ENCODE data around the gene KLF4. TPM values are rescaled to one million over a fixed set of nuclear protein-coding genes. Genes with fewer than 3 reads are reported as not detected.

The KLF4 gene
- polyA plus RNA-seq, 1 of the 3 experiments (the other 2 are of a cell fraction) = 7.2 TPM

- Histone ChIP-seq H3F3A (replicated peaks; ENCODE audit: insufficient read depth) (no peaks in the 10 kb centered on the region), H3K4me2 (no peak overlapping the region), H4K20me1 (ENCODE audit: insufficient read depth) (no peaks in the 10 kb centered on the region), H3K4me3 (ENCODE audit: low read depth in 2 of 2, low read length in 1 of 2) (no peak overlapping the region), H3K36me3 (replicated peaks in 1 of 2; ENCODE audit: control insufficient read depth in 1 of 2, insufficient read depth in 2 of 2, low read length in 1 of 2) (no peaks in the 10 kb centered on the region), H2AFZ (ENCODE audit: low read depth) (no peak overlapping the region), H3K9me2 (no peaks in the 10 kb centered on the region), H3K9ac (no peak overlapping the region), H3K9me3 (no peaks in the 10 kb centered on the region), H3K4me1 (ENCODE audit: control insufficient read depth in 1 of 2, insufficient read depth in 2 of 2, low read depth in 1 of 2, low read length in 1 of 2) (no peaks in the 10 kb centered on the region), H3K27me3 (ENCODE audit: insufficient read depth) (no peaks in the 10 kb centered on the region; the same call in 1 of the 2 replicates), H3K27ac (ENCODE audit: low read depth in 2 of 2, low read length in 1 of 2) (no peak overlapping the region), H3K79me2 (ENCODE audit: insufficient read depth) (no peaks in the 10 kb centered on the region)
- DNase-seq = no peak
- WGBS (ENCODE audit: low lambda C conversion rate) = 84% methylated on average over 13 of the region's 14 CpGs
- ChIA-PET CTCF (no interaction called here), POLR2A (no interaction called here)
- no peak for TF ChIP-seq ELF1 (IDR thresholded peaks at IDR 0.05)
- TF ChIP-seq EP300 (IDR thresholded peaks at IDR 0.05; ENCODE audit: borderline replicate concordance in 1 of 2, low read depth in 1 of 2, low read length in 1 of 2) = no peak
- TF ChIP-seq RFX5 (IDR thresholded peaks at IDR 0.05; ENCODE audit: low read length) = no peak
- TF ChIP-seq GABPA (IDR thresholded peaks at IDR 0.05; ENCODE audit: low read depth) = no peak
- TF ChIP-seq RXRA (IDR thresholded peaks at IDR 0.05; ENCODE audit: borderline replicate concordance, low read depth) = no peak
- TF ChIP-seq, protein P1, sequence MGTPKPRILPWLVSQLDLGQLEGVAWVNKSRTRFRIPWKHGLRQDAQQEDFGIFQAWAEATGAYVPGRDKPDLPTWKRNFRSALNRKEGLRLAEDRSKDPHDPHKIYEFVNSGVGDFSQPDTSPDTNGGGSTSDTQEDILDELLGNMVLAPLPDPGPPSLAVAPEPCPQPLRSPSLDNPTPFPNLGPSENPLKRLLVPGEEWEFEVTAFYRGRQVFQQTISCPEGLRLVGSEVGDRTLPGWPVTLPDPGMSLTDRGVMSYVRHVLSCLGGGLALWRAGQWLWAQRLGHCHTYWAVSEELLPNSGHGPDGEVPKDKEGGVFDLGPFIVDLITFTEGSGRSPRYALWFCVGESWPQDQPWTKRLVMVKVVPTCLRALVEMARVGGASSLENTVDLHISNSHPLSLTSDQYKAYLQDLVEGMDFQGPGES (IDR thresholded peaks at IDR 0.05; ENCODE audit: low read depth, low read length) = no peak
- no peak for TF ChIP-seq USF2 (IDR thresholded peaks at IDR 0.05; ENCODE audit: borderline replicate concordance, low read depth, low read length)
- TF ChIP-seq EZH2phosphoT487 (IDR thresholded peaks at IDR 0.05; ENCODE audit: borderline replicate concordance, low read depth) = no peak
- no peak for TF ChIP-seq CTCF (IDR thresholded peaks at IDR 0.05)
- no peak for TF ChIP-seq NFIC (IDR thresholded peaks at IDR 0.05; ENCODE audit: borderline replicate concordance)
- TF ChIP-seq RAD21 (IDR thresholded peaks at IDR 0.05; ENCODE audit: low read length) = no peak
- TF ChIP-seq FOSL2 (IDR thresholded peaks at IDR 0.05; ENCODE audit: borderline replicate concordance, low read depth) = no peak
- TF ChIP-seq, protein P2, sequence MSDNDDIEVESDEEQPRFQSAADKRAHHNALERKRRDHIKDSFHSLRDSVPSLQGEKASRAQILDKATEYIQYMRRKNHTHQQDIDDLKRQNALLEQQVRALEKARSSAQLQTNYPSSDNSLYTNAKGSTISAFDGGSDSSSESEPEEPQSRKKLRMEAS (IDR thresholded peaks at IDR 0.05; ENCODE audit: low read depth) = no peak
- no peak for TF ChIP-seq REST (IDR thresholded peaks at IDR 0.05; ENCODE audit: low read depth, low read length)
- TF ChIP-seq TCF12 (IDR thresholded peaks at IDR 0.05) = no peak
- TF ChIP-seq SIN3A (IDR thresholded peaks at IDR 0.05; ENCODE audit: borderline replicate concordance, low read depth, low read length) = no peak
- TF ChIP-seq GATA2 (CRISPR knock-in tag; IDR thresholded peaks at IDR 0.05) = no peak
- TF ChIP-seq YY1 (IDR thresholded peaks at IDR 0.05; ENCODE audit: low read depth) = no peak
- TF ChIP-seq NRF1 (IDR thresholded peaks at IDR 0.05; ENCODE audit: low read depth, low read length) = no peak
- TF ChIP-seq, protein P3, sequence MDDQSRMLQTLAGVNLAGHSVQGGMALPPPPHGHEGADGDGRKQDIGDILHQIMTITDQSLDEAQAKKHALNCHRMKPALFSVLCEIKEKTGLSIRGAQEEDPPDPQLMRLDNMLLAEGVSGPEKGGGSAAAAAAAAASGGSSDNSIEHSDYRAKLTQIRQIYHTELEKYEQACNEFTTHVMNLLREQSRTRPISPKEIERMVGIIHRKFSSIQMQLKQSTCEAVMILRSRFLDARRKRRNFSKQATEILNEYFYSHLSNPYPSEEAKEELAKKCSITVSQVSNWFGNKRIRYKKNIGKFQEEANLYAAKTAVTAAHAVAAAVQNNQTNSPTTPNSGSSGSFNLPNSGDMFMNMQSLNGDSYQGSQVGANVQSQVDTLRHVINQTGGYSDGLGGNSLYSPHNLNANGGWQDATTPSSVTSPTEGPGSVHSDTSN (IDR thresholded peaks at IDR 0.05) = no peak
Measured at GRCh38 chr9:107534510-107535078, 45.0 kb upstream of the KLF4 start.
